Measurements from ENCODE around the gene OR2T27.
A peak's percentile ranks its signal among the peaks of the same experiment; 100 is the strongest.
"Not testable (repeated sequence)": the region's sequence is repeated elsewhere in the genome, so short reads cannot be mapped to it uniquely, and the experiment has no call there.

Gene OR2T27

GRCh38 chr1:248640906-248641305 is 14.4 kb downstream of the OR2T27 start:
- DNase-seq (ENCODE audit: low spot score), result not testable (repeated sequence)

GRCh38 chr1:248639652-248640051 is 15.7 kb downstream of the OR2T27 start:
- DNase-seq (ENCODE audit: low spot score), result not testable (repeated sequence)

GRCh38 chr1:248636612-248637011 is 18.7 kb downstream of the OR2T27 start:
- not testable (repeated sequence) for DNase-seq (ENCODE audit: low spot score)

- DNase-seq (ENCODE audit: low spot score), result not testable (repeated sequence)
These were observed 20.3 kb downstream of the OR2T27 start, which contains the start of gene OR2T11 for GRCh38 chr1:248634991-248635390. OR2T11 (minus strand) TSS chr1:248635091; CDS start chr1:248627128, 7,963 bp downstream.

GRCh38 chr1:248631354-248632008 is 23.8 kb downstream of the OR2T27 start:
- DNase-seq (ENCODE audit: low spot score), result no peak

- DNase-seq (ENCODE audit: low spot score), result no peak
These were observed 24.8 kb downstream of the OR2T27 start for GRCh38 chr1:248630551-248630950.

GRCh38 chr1:248627971-248628844 is 27.1 kb downstream of the OR2T27 start:
- no peak for DNase-seq (ENCODE audit: low spot score)

- no peak for DNase-seq (ENCODE audit: low spot score)
These were observed 29.4 kb downstream of the OR2T27 start for GRCh38 chr1:248625971-248626370.

GRCh38 chr1:248625166-248625565 is 30.2 kb downstream of the OR2T27 start:
- DNase-seq (ENCODE audit: low spot score), result no peak

GRCh38 chr1:248622570-248623001 is 32.7 kb downstream of the OR2T27 start:
- DNase-seq (ENCODE audit: low spot score), result peak; percentile 11

- no peak for DNase-seq (ENCODE audit: low spot score)
These were observed 33.6 kb downstream of the OR2T27 start for GRCh38 chr1:248621770-248622169.

- peak; percentile 45 for DNase-seq (ENCODE audit: low spot score)
These were observed 36.5 kb downstream of the OR2T27 start for GRCh38 chr1:248618878-248619277.

GRCh38 chr1:248618119-248618518 is 37.2 kb downstream of the OR2T27 start:
- no peak for DNase-seq (ENCODE audit: low spot score)

GRCh38 chr1:248613742-248614141 is 41.6 kb downstream of the OR2T27 start:
- no peak for DNase-seq (ENCODE audit: low spot score)

- DNase-seq (ENCODE audit: low spot score), result no peak
These were observed 43.4 kb downstream of the OR2T27 start for GRCh38 chr1:248611883-248612414.

GRCh38 chr1:248610301-248610700 is 45.0 kb downstream of the OR2T27 start:
- no peak for DNase-seq (ENCODE audit: low spot score)
